Measurements from ENCODE around the gene MPZL2. TPM values are rescaled to one million over a fixed set of nuclear protein-coding genes. Genes with fewer than 3 reads are reported as not detected.

MPZL2 gene
- total and polyA plus RNA-seq, 2 of the 8 experiments (the other 6 are each of a cell fraction or from before 2014, with no cell fraction given): 2.4 to 3.2 TPM

DNA sequence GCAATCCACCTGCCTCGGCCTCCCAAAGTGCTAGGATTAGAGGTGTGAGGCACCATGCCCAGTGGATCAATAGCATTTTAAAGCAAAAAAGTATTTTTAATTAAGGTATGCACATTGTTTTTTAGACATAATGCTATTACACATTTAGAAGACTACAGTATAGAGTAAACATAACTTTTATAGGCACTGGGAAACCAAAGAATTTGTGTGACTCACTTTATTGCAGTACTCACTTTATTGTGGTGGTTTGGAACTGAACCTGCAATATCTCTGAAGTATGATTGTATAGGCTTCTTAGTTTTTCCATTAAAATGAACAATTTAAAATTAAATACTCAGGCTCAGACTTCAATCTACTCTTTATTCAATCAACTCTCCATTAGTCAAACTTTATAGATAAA lies 22.9 kb upstream of the MPZL2 start (continued):
- TF ChIP-seq HDAC6 (IDR thresholded peaks at IDR 0.05; ENCODE audit: low read depth, low read length): no peak
- TF ChIP-seq ZNF274 (IDR thresholded peaks at IDR 0.05; ENCODE audit: borderline replicate concordance, extremely low read depth, low read length): no peak
- TF ChIP-seq SIN3A (conservative IDR thresholded peaks at IDR 0.05 in 1 of 2, IDR thresholded peaks at IDR 0.05 in 1 of 2; ENCODE audit: low read depth in 1 of 2, low read length in 2 of 2): no peak
- TF ChIP-seq SIX5 (IDR thresholded peaks at IDR 0.05; ENCODE audit: low read depth, low read length): no peak
- TF ChIP-seq PHF8 (conservative IDR thresholded peaks at IDR 0.05; ENCODE audit: low read depth, low read length): no peak

Measured in H1 (cell line).